ENCODE results near the gene SIRT2.
"Not testable (repeated sequence)": the region's sequence is repeated elsewhere in the genome, so short reads cannot be mapped to it uniquely, and the experiment has no call there.

The SIRT2 gene

DNA sequence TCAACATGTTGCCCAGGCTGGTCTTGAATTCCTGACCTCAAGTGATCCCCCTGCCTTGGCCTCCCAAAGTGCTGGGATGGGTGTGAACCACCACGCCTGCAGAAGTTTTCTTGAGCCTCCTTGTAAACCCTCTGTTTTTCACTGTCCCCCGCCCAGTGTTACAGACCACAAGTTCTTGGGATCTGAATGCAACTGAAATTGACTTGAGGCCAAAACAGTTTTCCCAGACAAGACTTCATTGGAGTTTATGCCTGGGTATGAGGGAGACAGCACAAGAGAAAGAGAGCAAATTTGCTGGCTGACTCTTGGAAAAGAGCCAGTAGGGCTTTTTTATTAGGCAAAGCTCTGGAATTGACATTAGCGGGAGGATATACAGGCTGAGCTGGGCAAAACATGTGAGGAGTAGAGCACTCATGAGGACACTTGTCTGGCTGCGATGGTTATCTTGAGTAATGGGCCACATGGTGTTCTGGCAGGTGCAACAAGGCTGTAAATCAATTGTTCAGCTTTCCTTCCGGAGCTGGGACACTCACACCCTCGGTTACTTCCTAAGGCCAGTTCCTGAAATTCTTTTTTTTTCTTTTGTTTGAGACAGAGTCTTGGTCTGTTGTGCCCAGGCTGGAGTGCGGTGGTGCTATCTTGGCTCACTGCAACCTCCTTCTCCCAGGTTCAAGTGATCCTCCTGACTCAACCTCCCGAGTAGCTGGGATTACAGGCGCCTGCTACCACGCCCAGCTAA is 36.9 kb downstream of the SIRT2 start:
- no peak for DNase-seq

DNA sequence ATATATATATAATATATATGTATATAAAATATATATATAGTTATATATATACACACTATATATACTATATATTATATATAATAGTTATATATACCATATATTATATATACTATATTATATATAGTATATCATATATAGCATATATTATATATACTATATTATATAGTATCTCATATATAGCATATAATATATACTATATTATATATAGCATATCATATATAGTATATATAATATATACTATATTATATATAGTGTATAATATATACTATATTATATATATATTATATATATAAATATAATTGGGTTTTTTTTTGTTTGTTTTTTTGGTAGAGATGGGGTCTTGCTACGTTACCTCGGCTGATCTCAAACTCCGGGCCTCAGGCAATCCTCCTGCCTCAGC is 38.0 kb downstream of the SIRT2 start:
- DNase-seq: no peak

DNA sequence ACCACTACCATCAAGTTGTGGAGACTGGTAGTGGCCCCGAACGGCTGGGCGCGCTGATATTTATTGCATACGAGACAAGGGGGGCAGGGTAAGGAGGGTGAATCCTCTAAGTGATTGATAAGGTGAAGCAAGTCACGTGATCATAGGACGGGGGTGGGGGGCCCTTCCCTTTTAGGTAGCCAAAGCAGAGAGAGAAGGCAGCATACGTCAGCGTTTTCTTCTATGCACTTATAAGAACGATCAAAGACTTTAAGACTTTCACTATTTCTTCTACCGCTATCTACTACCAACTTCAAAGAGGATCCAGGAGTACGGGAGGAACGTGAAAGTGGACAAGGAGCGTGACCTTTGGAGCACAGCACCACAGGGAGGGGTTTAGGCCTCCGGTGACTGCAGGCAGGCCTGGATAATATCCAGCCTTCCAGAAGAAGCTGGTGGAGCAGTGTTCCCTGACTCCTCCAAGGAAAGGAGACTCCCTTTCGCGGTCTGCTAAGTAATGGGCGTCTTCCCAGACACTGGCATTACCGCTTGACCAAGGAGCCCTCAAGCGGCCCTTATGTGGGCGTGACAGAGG is 39.7 kb downstream of the SIRT2 start:
- DNase-seq: not testable (repeated sequence)

DNA sequence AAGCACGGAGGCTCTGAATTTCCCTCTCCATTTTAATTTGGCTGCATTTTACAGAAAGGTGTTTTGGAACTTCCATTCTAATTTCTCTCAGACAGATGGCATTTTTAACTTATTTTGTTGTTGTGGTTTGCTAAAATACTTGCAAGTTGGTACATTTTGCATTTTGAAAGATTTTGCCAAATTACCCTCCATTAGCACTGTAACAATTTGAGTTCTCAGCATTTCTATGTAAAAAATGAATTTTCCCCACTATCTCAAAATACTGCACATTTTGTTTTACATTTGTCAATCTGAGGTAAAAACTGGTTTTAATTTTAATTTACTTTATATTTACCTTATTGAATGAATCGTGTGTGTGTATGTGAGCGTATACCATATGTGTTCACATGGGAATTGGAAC is 42.6 kb downstream of the SIRT2 start:
- no peak for DNase-seq

DNA sequence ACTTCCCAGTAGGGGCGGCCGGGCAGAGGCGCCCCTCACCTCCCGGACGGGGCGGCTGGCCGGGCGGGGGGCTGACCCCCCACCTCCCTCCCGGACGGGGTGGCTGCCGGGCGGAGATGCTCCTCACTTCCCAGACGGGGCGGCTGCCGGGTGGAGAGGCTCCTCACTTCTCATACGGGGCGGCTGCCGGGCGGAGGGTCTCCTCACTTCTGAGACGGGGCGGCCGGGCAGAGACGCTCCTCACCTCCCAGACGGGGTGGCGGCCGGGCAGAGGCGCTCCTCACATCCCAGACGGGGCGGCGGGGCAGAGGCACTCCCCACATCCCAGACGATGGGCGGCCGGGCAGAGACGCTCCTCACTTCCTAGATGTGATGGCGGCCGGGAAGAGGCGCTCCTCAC is 43.7 kb downstream of the SIRT2 start:
- not testable (repeated sequence) for DNase-seq

DNA sequence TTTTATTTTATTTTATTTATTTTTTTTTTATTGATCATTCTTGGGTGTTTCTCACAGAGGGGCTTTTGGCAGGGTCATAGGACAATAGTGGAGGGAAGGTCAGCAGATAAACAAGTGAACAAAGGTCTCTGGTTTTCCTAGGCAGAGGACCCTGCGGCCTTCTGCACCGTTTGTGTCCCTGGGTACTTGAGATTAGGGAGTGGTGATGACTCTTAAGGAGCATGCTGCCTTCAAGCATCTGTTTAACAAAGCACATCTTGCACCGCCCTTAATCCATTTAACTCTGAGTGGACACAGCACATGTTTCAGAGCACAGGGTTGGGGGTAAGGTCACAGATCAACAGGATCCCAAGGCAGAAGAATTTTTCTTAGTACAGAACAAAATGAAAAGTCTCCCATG is 44.5 kb downstream of the SIRT2 start:
- DNase-seq: not testable (repeated sequence)

DNA sequence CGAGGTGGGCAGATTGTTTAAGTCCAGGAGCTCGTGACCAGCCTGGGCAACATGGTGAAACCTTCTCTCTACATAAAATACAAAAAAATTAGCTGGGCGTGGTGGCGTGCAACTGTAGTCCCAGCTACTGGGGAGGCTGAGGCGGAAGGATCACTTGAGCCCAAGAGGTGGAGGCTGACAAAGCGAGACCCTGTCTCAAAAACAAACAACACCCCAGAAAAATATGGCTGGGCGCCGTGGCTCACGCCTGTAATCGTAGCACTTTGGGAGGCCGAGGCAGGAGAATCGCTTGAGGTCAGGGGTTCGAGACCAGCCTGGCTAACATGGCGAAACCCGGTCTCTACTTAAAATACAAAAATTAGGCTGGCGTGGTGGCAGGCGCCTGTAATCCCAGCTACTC is 46.2 kb downstream of the SIRT2 start:
- no peak for DNase-seq

DNA sequence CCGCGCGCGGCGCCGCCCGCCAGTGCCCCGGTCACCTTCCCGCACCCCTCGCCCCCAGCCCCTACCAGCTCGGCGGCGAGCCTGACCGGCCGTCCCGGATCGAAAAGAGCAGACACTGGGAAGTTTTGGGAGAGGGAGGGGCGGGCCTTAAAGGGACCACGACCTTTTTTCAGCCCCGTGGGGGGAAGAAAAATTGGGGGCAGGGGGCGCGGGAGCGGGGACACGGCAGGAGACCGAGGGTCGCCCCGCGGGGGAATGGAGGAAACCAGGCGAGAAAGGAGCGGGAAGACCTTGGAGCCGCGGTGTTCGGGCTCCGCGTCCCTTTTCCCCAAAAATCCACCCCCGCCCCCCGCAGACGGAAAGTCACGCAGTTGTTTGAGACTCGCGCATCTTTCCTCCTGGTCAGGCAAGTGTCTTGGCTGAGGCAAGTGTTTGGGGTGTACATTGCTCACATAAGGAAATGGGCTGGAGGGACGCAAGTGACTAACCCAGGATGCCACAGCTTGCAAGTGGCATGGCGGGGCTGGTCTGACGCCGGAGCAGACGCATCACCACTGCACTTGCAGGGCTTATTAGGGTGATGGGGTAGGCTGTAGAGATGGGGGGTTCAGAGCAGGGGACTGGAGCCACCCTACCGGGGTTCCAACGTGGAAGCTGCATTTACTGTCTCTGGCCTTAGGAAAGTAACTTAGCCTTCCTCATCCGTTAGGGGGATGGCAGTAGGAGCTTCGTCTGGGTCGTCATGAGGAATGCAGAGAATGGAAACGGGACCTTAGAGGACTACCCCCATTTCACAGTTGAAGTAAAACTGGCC is 47.0 kb downstream of the SIRT2 start:
- no peak for DNase-seq

DNA sequence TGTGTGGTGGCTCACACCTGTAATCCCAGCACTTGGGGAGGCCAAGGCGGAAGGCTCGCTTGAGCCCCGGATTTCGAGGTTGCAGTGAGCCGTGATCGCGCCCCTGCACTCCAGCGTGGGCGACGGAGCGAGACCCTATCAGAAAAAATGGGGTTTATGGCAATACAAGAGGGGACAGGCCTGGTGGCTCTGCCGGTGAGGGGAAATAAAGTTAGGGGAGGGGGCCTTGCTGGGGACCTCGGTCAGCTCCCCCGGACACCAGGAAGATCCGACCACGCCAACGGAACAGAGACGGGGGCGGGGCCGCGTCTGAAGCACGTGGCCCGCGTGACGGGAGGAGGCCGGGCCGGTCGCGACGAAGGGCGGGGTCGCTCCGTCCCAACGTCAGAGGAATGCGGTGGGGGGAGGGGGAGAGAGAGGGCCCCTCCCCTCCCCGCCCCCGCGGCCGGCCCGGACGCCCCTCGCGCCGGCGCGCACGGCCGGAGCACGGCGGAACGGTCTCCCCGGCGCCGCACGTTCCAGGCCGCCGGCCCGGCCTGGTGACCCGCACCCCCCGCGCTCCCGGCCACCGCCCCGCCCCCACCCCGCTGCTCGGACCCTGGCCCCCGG is 47.7 kb downstream of the SIRT2 start:
- DNase-seq: peak; percentile 51

DNA sequence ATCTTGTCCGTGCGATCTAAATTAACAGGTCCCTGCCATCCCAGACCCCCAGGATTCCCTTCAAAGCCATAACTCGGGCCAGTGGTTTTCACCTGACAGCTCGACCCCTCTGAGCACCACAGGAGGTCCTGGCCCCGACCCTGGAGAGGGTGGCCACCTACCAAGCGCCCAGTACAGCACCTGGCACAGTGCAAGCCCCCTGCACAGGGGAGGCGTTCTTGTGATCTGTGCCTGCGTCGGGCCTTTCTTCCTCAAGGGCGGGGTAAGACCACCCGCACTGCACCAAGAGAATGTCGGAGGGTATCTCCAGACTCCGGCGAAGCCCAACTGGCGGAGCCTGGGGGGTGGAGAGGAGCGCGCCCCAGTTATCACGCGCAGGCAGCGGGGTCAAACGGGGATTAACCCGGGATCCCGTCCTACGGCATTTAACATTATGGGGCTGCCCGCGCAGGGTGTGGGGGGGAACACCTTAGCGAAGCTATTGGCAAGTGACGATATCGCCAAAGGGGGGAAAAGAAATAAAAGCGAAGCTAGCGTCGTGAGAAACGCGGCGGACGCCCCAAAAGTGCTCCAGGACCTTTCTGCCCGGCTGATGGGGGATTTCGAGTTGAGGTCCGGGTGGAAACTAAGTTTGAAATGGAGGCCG is 48.3 kb downstream of the SIRT2 start:
- DNase-seq: peak; percentile 56

DNA sequence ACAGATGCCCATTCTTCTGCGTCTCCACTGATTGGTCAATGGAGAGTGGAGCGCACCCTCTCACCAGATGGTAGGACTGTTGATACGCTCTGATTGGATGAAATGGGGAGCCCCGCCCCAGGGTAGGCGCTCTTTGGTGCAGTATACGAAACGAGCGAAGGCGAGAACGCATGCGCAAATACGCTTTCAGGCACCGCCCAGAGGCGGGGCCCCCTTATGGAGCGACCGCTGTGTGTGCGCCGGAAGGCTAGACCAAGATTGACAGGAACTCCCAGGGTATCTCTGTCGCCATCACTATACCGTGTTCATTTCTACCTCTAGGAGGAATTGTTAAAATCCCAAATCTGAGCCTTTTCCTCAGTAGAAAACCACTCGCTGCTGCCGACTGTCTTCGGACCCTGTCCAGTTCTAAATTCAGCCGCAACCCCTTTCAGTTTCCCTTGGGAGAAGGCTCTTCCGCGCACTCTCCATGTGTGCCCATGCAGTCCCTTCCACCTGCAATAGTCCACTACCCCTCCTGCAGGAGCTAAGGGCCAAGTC is 48.9 kb downstream of the SIRT2 start:
- peak; percentile 56 for DNase-seq

DNA sequence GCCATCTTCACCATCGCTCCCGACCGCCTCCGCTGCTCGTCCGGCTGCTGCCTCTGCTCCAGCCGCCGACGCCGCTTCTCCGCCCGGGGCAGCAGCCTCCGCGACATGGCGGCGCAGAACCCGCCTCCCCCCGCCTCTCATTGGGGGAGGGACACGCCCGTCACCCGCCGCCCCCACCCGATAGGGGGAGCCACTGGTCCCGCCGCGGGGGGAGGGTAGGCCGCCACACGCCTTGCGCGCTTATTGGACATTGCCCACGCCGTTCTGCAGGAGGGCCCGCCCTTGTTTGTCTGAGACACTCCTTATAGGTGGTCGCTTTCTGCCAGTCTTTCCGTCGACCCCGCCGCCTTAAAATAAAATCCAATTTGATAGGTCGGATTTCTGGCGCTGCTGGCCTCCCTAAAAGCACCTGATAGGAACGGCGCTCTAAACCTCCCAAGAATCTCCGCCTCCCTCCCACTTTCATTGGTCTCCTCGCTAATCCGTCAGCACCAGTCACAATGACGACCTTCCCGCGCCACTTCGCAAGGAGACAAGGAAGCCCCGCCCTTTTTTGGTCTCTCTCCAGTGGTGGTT is 49.5 kb downstream of the SIRT2 start, which contains the start of gene HNRNPL:
Gene HNRNPL (minus strand): TSS at position 127 of the 576 bp plus-strand sequence. CDS start 20 bp downstream, at position 107.
- DNase-seq: peak; percentile 99

DNA sequence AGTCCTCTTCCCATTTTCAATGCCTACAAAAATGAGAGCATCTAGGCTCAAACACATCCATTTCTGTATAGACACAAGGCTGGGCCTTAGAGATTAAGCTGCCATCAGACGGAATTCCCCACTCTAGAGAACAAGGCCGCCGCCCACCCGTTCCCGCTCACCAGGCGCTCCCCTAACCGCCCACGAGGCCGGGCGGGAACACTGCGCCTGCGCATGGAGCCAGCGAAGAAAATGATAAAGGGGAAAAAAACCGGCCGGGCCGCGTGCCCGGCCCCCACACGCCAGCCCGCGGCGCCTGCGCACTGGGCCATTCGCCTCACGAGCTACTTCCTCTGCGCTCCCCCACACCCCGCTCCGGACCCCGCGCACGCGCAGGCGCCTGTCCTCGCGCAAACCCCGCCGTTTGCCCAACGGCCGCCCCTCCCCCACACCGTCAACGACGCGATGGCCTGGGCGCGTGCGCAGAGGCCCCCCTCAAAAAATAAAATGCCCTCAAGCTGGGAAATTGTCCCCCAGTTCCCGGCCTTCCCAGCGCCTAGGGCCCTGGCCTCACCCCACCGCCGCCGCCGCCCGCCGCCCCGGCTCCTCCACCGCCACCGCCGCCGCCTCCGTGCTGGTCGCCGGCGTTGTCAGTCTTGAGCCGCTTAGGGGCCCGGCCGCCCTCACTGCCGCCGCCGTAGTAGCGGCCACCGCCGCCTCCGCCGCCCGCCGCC is 50.1 kb downstream of the SIRT2 start:
- peak; percentile 86 for DNase-seq

DNA sequence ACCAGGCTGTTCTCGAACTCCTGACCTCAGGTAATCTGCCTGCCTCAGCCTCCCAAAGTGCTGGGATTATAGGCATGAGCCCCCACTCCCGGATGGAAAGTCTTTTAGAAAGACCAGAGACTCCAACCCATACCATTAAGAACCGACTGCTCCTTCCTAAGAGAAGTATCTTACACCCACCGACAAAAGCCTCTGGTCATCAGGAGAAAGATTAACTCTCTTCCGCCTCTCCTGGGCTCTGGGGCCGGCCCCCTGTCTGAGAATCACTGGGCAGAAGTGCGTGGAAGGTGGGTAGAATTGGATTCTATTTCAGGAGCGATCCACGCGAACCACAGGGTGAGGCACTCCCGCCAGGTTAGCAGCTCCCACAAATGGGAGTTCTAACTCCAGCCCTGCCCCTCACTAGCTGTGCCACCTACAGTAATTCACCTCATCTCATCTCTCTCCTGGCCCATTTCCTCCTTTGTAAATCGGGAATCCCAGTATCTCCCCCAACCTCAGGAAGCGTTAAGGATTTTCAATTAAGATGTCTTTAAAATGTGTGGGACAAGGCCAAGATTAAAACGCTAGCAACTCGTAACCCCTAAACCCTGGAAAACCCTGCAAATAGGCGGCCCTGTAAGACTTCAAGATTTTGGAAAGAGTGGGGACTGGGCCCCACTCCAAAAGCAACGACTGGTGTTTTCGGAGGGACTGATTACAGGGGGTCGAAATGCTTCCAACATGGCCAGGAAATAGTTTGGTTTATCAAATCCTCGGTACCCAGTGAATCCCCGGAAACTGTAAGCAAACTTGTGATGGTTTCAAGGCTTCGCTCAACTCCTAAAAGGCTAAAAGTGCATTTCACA is 50.9 kb downstream of the SIRT2 start:
- no peak for DNase-seq

DNA sequence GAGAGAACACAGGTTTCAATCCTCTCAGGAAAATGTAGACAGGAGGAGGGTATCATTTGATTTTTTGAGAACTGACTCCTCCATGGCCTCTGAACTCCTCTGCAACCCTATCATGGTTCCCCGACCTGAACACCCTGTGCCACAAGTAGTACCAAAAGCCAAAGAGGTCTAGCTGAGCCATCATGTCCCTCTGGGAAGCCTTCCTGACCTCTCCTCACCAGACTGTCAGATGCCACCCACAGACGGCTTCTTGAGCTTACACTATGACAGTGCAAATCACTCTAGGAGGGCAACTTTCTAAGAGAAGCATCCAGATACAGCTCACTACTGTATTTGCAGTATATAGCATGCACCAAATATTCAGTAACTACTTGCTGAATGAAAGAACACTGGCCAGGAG is 53.3 kb downstream of the SIRT2 start:
- no peak for DNase-seq

DNA sequence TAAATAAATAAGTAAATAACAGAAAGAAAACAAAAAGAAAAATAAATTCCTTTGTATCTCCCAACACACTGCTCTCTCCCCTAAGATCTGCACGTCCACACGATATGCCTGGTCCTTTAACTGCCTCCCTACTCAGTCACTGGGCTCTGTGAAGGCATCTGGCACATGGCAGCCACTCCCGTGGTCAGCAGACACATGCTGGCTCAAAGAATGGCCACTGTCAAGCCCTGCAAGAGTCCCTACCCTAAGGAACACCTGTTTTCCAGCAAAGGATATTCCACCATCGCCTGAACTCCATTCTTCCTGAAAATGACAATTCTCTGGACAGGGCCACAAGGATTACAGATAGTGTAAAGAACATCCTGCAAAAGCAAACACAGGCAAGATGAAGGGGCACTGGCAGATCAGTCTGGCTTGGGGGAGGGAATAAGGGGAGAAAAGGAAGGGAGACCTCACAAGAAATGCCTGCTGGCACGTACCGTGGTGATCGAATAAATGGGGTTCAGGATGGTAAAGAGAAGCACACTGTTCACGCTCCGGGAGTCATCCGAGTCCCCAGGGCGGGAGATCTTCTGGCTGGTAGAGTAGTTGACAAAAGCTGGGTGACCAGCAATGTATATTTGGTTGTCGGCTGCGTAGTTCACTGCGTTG is 53.9 kb downstream of the SIRT2 start:
- no peak for DNase-seq

DNA sequence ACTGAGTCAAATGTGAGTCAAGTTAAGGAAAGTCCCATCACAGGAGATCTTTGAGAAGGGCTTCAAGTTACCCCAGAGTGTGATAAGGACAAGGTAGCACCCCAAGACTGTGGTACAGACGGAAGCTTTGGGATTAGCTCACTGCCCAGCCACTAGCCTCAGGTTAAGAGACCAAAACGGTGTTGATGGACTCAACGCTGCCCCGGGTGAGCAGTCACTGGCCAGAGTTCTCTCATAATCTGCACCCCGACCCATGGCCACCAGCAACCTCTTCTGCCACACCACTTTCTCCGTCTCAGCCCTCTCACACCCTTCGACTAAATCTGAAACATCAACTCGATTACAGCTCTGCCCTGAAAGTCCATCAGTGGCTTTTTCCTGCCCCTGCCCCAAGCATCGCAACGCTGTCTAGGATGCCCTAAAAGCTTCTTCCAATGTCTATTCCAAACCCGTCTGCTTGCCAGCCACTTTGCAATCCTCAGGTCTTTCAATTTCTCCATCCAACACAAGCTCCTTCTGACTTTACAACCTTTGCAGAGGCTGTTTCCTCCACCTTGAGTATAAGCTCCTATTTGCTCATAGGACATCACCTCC is 55.2 kb downstream of the SIRT2 start:
- DNase-seq: no peak

DNA sequence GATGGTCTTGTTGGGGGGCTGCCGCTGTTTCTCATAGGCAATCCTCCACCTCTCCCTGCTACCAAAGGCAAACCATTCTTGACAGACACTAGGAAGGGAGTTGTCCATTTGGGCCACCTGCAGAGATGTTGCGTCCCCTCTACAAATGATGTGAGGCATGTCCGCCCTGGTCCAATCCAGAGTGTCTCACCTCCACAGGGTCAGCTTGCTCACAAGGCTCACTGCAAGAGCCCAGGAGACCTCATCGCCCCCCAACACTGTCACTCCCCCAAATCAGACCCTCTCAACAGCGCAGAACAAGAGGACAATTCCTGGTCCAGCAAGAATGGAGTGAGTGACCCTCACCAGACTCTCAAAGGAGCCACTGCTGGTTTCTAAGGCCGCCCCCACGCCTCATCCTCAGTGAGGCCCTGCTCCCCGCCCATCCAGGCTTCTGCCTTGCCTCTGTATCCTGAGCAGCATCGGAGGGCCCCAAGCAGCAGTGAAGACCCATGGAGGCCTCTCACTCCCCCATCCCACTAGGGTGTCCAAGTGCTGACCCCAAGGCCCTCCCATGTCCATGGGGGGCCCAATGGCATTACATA is 56.2 kb downstream of the SIRT2 start:
- no peak for DNase-seq

All from NCI-H1092 (cell line).